Measurements from ENCODE around the gene NES.

GRCh38 chr1:156675210-156676113, 1.7 kb downstream of the NES start:
- TF ChIP-seq CTCF (IDR thresholded peaks at IDR 0.05) = no peak
- TF ChIP-seq POLR2A (IDR thresholded peaks at IDR 0.05) = no peak
